Peyer's patch (tissue), 4 donors: Measurements from ENCODE around the gene DGKA. TPM values are rescaled to one million over a fixed set of nuclear protein-coding genes. Genes with fewer than 3 reads are reported as not detected.
A peak's percentile ranks its signal among the peaks of the same experiment; 100 is the strongest.

ENCODE experiments used
- DNase-seq, 3 donors: peaks; one replicate each; pipeline ENCODE4 v3.0.0-alpha.2; 2017 to 2019
- H3K27ac ChIP-seq, 4 donors: fragments of 200-600 bp; sonication (generic); one replicate each; pipeline ENCODE4 v1.5.1; 2016 to 2019
- H3K27me3 ChIP-seq, 2 donors: fragments of 200-600 bp; sonication (generic); one replicate each; pipeline ENCODE4 v1.5.1; 2019
- H3K36me3 ChIP-seq, 3 donors: fragments of 200-600 bp; sonication (generic); one replicate each; pipeline ENCODE4 v1.5.1; 2016 to 2019
- H3K4me1 ChIP-seq, 4 donors: fragments of 200-600 bp; sonication (generic); one replicate each; pipeline ENCODE4 v1.5.1; 2016 to 2019
- H3K4me3 ChIP-seq, 4 donors: fragments of 200-600 bp; sonication (generic); 1 replicate in 3 of 4; 2 replicates in 1 of 4; pipeline ENCODE4 v1.5.1; 2016 to 2019; ENCODE audit warnings: mild to moderate bottlenecking in 1 of 4
- H3K9me3 ChIP-seq, 4 donors: fragments of 200-600 bp; sonication (generic); one replicate each; pipeline ENCODE4 v1.5.1; 2016 to 2019; ENCODE audit warnings: mild to moderate bottlenecking in 1 of 4
- POLR2A ChIP-seq, 2 donors: fragments of 450-650 bp; IDR thresholded peaks; one replicate each; pipeline ENCODE4 v1.5.1; 2017; ENCODE audit warnings: antibody characterized with exemption in 2 of 2, mild to moderate bottlenecking in 2 of 2, moderate library complexity in 2 of 2
- total RNA-seq, 4 donors: library from RNA; depleted of rRNA; stranded (reverse); fragments of >200 nt; gene quantifications; one replicate each; pipeline ENCODE4 v1.1.0, GENCODE V29; 2016
- TF ChIP-seq, protein P1 (sequence below), 6 experiments: fragments of 450-650 bp in 4 of 6; fragments of 200-600 bp in 2 of 6; sonication (generic) in 1 of 6; IDR thresholded peaks; one replicate each; pipeline ENCODE4 v1.5.1; 2017 to 2019; ENCODE audit warnings: antibody characterized with exemption in 6 of 6, mild to moderate bottlenecking in 3 of 6, moderate library complexity in 1 of 6

DGKA gene
- total RNA-seq, 4 donors from 2014 or later, result 181 to 447 (median 331) TPM

DNA sequence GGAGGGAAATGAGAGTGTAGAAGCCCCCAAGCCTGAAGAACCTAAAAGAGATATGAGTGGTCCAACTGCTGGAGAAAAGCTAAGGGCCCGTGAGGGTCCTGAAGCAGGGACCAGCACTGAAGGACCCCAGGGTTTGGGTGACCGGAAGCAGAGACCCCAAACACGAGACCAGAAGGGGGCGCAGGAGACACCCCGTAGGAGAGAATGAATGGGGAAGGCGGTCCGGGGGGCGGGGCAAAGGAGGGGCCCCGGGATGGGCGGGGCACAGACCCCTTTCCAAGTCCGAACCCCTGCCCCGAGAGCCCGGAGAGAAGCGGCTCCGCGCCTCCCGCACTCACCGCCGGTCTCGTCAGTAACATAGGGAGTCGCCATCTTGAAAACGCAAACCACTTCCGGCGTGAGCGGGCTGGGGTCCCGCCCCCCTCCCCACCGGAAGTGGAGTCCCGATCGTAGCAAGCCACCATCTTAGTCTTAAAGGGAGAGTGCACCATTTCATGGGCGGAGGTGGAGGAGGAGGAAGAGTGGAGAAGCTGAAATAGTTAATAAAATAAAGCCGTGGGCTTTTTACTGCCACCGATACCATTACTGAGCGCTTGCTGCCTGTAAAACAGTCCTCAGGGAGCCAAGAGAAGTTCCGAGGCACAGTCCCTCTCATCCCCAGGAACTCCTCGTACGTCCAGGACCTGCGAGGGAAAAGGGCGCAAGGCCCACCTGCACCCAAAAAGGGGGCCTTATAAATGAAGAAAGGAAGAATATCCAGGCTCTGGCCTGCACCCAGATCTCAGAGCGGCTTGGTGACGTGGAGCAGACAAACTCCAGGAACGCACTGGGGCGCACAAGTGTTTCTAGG, 4.0 kb upstream of the DGKA start:
- no peaks in the 10 kb centered on the region for H3K9me3 ChIP-seq
- H3K27ac ChIP-seq, result peak overlapping the region; percentile 95 to 98 (median 96)
- peak overlapping the region; percentile 64 to 91 (median 79) for H3K4me3 ChIP-seq
- DNase-seq, result peak; percentile 91 to 97 (median 96)
- peaks cover 0 to 14% (median 0%) of the 10 kb centered on the region in 3 donors for H3K36me3 ChIP-seq
- no peaks in the 10 kb centered on the region for H3K27me3 ChIP-seq
- TF ChIP-seq, protein P1, sequence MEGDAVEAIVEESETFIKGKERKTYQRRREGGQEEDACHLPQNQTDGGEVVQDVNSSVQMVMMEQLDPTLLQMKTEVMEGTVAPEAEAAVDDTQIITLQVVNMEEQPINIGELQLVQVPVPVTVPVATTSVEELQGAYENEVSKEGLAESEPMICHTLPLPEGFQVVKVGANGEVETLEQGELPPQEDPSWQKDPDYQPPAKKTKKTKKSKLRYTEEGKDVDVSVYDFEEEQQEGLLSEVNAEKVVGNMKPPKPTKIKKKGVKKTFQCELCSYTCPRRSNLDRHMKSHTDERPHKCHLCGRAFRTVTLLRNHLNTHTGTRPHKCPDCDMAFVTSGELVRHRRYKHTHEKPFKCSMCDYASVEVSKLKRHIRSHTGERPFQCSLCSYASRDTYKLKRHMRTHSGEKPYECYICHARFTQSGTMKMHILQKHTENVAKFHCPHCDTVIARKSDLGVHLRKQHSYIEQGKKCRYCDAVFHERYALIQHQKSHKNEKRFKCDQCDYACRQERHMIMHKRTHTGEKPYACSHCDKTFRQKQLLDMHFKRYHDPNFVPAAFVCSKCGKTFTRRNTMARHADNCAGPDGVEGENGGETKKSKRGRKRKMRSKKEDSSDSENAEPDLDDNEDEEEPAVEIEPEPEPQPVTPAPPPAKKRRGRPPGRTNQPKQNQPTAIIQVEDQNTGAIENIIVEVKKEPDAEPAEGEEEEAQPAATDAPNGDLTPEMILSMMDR (IDR thresholded peaks at IDR 0.05), result peak; percentile 43 to 82 (median 70)
- peak in 1 of 2 donors; percentile 56 for TF ChIP-seq POLR2A (IDR thresholded peaks at IDR 0.05)
- peaks cover 0 to 38% (median 4%) of the 10 kb centered on the region in 4 donors for H3K4me1 ChIP-seq

DNA sequence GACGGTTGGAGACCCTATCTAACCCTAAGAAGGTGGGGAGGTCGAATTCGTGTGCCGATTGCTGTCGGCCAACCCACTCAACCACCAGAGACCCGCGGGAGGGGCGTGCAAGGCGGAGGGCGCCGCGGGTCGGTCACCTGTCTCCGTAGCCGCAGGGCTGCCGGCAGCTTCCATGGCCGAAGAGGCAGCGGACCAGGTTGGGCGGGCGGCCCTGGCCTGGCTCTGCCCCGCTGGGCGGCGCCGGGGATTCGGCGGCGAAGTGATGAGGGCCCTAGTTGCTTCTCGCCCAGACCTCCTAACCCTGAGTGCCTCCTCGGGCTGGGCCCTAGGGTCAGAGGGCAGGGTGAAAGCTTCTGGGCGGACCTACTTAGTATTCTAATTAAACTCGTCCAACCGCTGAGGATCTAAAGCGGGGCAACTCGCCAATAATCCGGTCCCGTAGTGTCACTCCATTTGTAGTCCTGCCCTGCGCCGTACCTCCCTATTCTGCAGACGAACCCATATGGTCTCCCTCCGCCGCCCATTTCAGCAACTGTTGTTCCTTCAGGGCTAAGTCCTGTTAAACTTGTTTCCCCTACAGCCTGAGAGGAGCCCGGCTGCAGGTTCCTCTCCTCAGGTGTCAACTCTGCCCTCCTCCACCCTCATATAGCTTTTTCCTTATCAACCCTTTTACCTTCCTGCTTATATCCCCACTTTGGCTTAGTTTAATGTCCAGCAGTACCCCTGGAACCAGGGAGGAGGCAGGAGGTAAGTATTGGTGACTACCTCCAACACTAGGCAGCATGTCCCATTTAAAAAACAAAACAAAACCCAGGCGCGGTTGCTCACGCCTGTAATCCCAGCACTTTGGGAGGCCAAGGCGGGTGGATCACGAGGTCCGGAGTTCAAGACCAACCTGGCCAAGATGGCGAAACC, 3.1 kb upstream of the DGKA start, which contains the start of gene PYM1:
PYM1 (minus strand) TSS at position 307 of the 915 bp plus-strand sequence; CDS start at position 174, 133 bp downstream.
- TF ChIP-seq POLR2A (IDR thresholded peaks at IDR 0.05), result peak; percentile 43 to 73
- TF ChIP-seq, protein P1 (IDR thresholded peaks at IDR 0.05), result no peak
- Histone ChIP-seq H3K9me3 (no peaks in the 10 kb centered on the region), H3K27me3 (no peaks in the 10 kb centered on the region), H3K27ac (peak within 1 kb of the TSS; percentile 95 to 98 (median 96)), H3K4me3 (peak within 1 kb of the TSS; percentile 64 to 91 (median 79)), H3K36me3 (peaks cover 0 to 5% (median 0%) of the 10 kb centered on the region in 3 donors), H3K4me1 (peaks cover 0 to 41% (median 5%) of the 10 kb centered on the region in 4 donors)
- DNase-seq, result peak; percentile 74 to 95 (median 87)

DNA sequence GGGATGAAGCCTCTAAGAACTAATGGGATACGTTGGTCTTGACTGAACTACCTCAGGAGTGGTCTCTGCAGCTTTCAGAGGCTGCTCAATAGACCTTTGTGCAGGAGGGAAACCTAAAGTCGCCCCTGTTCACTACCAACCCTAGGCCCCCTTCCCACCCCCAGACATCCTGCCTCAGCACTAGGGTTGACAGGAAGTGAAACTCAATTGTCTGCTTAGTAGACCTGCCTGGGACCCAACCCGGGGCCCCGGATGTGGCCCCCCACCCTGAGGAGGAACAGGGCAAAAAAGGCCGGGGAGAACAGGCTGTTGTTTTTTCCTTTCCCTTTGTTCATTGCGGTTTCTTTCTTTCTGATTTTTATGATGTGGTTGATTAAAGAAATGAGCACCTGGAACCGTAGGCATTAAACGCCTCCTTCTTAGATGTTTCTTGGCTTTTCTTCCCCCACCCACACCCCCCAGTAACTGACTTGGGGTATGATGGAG, 1.6 kb upstream of the DGKA start:
- Histone ChIP-seq H3K4me3 (peak overlapping the region in 2 of 4 donors; percentile 6 to 77), H3K4me1 (peaks cover 0 to 53% (median 13%) of the 10 kb centered on the region in 4 donors), H3K9me3 (no peaks in the 10 kb centered on the region), H3K27ac (peak overlapping the region; percentile 95 to 98 (median 96)), H3K36me3 (no peaks in the 10 kb centered on the region), H3K27me3 (no peaks in the 10 kb centered on the region)
- DNase-seq, result peak in 2 of 3 donors; percentile 94 to 95
- no peak for TF ChIP-seq POLR2A (IDR thresholded peaks at IDR 0.05)
- TF ChIP-seq, protein P1 (IDR thresholded peaks at IDR 0.05), result no peak

DNA sequence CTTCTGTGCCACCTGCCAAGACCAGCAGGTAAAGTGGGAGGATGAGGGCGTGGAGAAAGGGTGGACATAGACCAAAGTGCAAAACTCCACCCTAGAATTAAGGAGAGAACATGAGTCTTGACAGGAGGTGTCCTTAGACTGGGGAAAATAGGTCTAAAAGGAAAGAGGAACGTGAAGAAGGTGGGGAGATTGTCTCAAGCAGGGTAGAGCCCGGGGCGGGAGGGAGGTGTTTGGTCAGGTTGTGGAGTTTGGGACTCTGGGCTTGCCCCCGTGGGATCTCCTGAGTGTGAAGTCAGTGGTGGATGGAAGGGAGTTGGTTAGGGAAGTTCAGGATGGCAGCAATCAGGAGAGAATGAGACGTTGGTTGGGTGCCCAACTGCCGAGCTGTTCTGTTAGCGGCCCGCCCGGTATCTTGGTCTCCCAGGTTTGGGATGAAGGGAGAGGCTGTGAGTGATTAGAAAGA, 386 bp downstream of the DGKA start:
- DNase-seq, result peak in 1 of 3 donors; percentile 69
- H3K27ac ChIP-seq, result peak overlapping the region; percentile 95 to 98 (median 96)
- no peaks in the 10 kb centered on the region for H3K27me3 ChIP-seq
- peak overlapping the region; percentile 77 to 90 (median 82) for H3K4me3 ChIP-seq
- H3K9me3 ChIP-seq, result no peaks in the 10 kb centered on the region
- TF ChIP-seq, protein P1 (IDR thresholded peaks at IDR 0.05), result no peak
- peak; percentile 47 to 86 for TF ChIP-seq POLR2A (IDR thresholded peaks at IDR 0.05)
- H3K4me1 ChIP-seq, result peaks cover 0 to 65% (median 12%) of the 10 kb centered on the region in 4 donors
- peaks cover 0 to under 1% (median 0%) of the 10 kb centered on the region in 3 donors for H3K36me3 ChIP-seq
